ENCODE data around the gene NTNG1.

NTNG1 gene

GRCh38 chr1:107404756-107405155, 263.9 kb downstream of the NTNG1 start:
- DNase-seq (ENCODE audit: low read depth, low spot score): no peak

GRCh38 chr1:107405236-107405635, 264.4 kb downstream of the NTNG1 start:
- no peak for DNase-seq (ENCODE audit: low read depth, low spot score)

- no peak for DNase-seq (ENCODE audit: low read depth, low spot score)
Measured at GRCh38 chr1:107407011-107407410, 266.2 kb downstream of the NTNG1 start.

- no peak for DNase-seq (ENCODE audit: low read depth, low spot score)
Measured at GRCh38 chr1:107413546-107413945, 272.7 kb downstream of the NTNG1 start.

GRCh38 chr1:107413951-107414350, 273.1 kb downstream of the NTNG1 start:
- no peak for DNase-seq (ENCODE audit: low read depth, low spot score)

GRCh38 chr1:107414550-107414949, 273.7 kb downstream of the NTNG1 start:
- DNase-seq (ENCODE audit: low read depth, low spot score): no peak

GRCh38 chr1:107415241-107415640, 274.4 kb downstream of the NTNG1 start:
- no peak for DNase-seq (ENCODE audit: low read depth, low spot score)

GRCh38 chr1:107419003-107419402, 278.2 kb downstream of the NTNG1 start:
- no peak for DNase-seq (ENCODE audit: low read depth, low spot score)

GRCh38 chr1:107422901-107423300, 282.1 kb downstream of the NTNG1 start:
- DNase-seq (ENCODE audit: low read depth, low spot score): no peak

- no peak for DNase-seq (ENCODE audit: low read depth, low spot score)
Measured at GRCh38 chr1:107430540-107431228, 289.8 kb downstream of the NTNG1 start.

- no peak for DNase-seq (ENCODE audit: low read depth, low spot score)
Measured at GRCh38 chr1:107432108-107432507, 291.3 kb downstream of the NTNG1 start.

GRCh38 chr1:107433068-107433467, 292.2 kb downstream of the NTNG1 start:
- no peak for DNase-seq (ENCODE audit: low read depth, low spot score)

- DNase-seq (ENCODE audit: low read depth, low spot score): no peak
Measured at GRCh38 chr1:107433635-107434360, 293.0 kb downstream of the NTNG1 start.

- DNase-seq (ENCODE audit: low read depth, low spot score): no peak
Measured at GRCh38 chr1:107434361-107434693, 293.5 kb downstream of the NTNG1 start.

GRCh38 chr1:107436552-107437241, 295.9 kb downstream of the NTNG1 start:
- DNase-seq (ENCODE audit: low read depth, low spot score): no peak

GRCh38 chr1:107439567-107439966, 298.7 kb downstream of the NTNG1 start:
- no peak for DNase-seq (ENCODE audit: low read depth, low spot score)

GRCh38 chr1:107442551-107442950, 301.7 kb downstream of the NTNG1 start:
- DNase-seq (ENCODE audit: low read depth, low spot score): no peak

- no peak for DNase-seq (ENCODE audit: low read depth, low spot score)
Measured at GRCh38 chr1:107443027-107443426, 302.2 kb downstream of the NTNG1 start.

GRCh38 chr1:107443860-107444259, 303.0 kb downstream of the NTNG1 start:
- DNase-seq (ENCODE audit: low read depth, low spot score): no peak

GRCh38 chr1:107444302-107444701, 303.5 kb downstream of the NTNG1 start:
- DNase-seq (ENCODE audit: low read depth, low spot score): no peak

GRCh38 chr1:107449326-107449725, 308.5 kb downstream of the NTNG1 start:
- DNase-seq (ENCODE audit: low read depth, low spot score): no peak

GRCh38 chr1:107450899-107451664, 310.2 kb downstream of the NTNG1 start:
- no peak for DNase-seq (ENCODE audit: low read depth, low spot score)

Measured in activated CD4-positive, CD25-positive, alpha-beta regulatory T cell treated with anti-CD3 and anti-CD28 coated beads, Interleukin-2, amount 50 U/mL, for 16 hours (primary cell).